Activated CD4-positive, alpha-beta T cell treated with anti-CD3 and anti-CD28 coated beads for 4 hours (primary cell): ENCODE measurements around the gene SYTL2.
"Not testable (repeated sequence)": the region's sequence is repeated elsewhere in the genome, so short reads cannot be mapped to it uniquely, and the experiment has no call there.

Experiments used
- DNase-seq, 2 donors: peaks; one replicate each; pipeline ENCODE4 v3.0.0-alpha.2; 2020

Gene SYTL2

GRCh38 chr11:85682330-85683305 lies 128.3 kb downstream of the SYTL2 start:
- peak; percentile 59 to 66 for DNase-seq

- no peak for DNase-seq
Observed at GRCh38 chr11:85680897-85681296, 130.0 kb downstream of the SYTL2 start.

GRCh38 chr11:85679576-85679975 lies 131.4 kb downstream of the SYTL2 start:
- no peak for DNase-seq

DNA sequence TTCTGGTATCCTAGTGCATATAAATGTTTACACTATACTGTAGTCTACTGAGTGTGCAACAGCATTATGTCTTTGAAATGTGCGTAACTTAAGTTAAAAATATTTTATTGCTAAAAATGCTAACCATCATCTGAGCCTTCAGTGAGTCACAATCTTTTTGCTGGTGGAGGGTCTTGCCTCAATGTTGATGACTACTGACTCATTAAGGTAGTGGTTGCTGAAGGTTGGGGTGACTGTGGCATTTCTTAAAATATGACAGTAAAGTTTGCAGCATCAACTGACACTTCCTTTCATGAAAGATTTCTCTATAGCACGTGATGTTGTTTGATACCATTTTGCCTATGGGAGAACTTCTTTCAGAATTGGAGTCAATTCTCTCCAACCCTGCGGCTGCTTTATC lies 137.5 kb downstream of the SYTL2 start:
- no peak for DNase-seq

DNA sequence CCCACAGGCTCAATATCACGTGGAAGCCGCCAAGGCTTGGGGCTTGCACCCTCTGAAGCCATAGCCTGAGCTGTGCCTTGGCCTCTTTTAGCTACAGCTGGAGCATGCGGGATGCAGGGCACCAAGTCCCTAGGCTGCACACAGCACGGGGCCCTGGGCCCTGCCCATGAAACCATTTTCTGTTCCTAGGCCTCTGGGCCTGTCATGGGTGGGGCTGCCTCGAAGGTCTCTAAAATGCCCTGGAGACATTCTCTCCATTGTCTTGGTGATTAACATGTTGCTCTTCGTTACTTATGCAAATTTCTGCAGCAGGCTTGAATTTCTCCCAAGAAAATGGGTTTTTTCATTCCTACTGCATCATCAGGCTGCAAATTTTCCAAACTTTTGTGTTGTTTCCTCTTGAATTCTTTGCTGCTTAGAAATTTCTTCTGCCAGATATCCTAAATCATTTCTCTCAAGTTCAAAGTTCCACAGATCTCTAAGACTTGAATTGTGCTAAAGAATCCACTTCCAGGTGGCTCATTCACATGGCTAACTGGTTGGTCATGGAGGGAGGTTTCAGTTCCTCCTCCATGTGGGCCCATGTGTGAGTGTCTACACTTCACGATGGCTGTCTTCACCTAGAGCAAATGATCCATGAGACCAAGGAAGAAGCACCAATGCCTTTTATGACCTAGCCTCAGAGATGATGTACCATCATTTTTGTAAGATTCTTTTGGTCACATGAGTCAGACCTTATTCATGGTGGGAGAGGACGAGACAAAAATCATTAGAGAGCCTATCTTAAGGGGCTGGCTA lies 138.6 kb downstream of the SYTL2 start:
- no peak for DNase-seq

GRCh38 chr11:85670949-85671663 lies 139.8 kb downstream of the SYTL2 start:
- not testable (repeated sequence) for DNase-seq

- no peak for DNase-seq
Observed at GRCh38 chr11:85668157-85668556, 142.8 kb downstream of the SYTL2 start.

- no peak for DNase-seq
Observed at GRCh38 chr11:85666687-85667086, 144.3 kb downstream of the SYTL2 start.

GRCh38 chr11:85665733-85666132 lies 145.2 kb downstream of the SYTL2 start:
- DNase-seq: no peak

- peak; percentile 89 to 94 for DNase-seq
Observed at GRCh38 chr11:85664615-85665481, 146.1 kb downstream of the SYTL2 start, which contains the start of gene CREBZF. TSS of gene CREBZF (minus strand) at chr11:85665129. CDS start at chr11:85664875, 254 bp downstream.

DNA sequence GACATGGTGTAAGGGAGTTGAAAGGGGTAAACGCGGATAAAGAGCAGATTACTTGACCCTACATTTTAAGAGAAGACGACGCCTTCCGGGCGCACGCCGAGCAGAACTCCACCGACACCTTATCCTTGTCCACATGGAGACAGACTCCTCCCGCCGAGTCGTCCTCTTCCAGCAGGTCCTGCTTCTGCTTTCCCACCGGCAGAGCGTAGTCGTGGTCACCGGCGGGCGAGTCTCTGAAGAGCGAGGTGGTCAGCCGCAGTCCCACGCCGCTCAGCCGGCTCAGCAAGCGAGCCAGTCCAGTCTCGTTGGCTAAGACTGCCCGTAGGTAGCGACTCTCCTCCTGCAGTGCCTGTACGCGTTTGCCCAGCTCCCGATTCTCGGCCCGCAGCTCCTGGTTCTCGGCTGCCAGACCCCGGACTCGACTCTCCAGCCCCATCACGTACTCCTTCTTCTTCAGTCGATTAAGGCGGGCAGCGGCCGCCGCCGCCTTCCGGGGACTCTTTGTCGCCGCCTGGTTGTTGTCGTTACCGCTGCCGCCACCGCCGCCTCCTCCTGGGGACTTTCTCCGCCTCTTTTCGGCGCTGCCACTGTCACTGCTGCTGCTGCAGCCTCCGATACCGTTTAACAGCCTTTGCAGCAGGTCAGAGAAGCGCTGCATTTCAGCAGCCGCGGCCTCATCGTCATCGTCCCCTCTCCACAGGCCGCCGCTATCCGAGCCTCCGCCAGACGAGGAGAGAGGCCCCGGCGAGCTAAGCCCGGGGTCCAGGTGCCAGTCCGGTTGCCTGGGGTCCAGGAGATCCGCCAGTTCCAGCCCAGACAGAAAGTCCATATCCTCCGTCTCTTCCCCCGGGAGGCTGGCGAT lies 147.0 kb downstream of the SYTL2 start:
- DNase-seq: peak; percentile 85 to 86

- peak in 1 of 2 donors; percentile 8 for DNase-seq
Observed at GRCh38 chr11:85663080-85663752, 147.7 kb downstream of the SYTL2 start.

GRCh38 chr11:85661972-85662664 lies 148.8 kb downstream of the SYTL2 start:
- no peak for DNase-seq

DNA sequence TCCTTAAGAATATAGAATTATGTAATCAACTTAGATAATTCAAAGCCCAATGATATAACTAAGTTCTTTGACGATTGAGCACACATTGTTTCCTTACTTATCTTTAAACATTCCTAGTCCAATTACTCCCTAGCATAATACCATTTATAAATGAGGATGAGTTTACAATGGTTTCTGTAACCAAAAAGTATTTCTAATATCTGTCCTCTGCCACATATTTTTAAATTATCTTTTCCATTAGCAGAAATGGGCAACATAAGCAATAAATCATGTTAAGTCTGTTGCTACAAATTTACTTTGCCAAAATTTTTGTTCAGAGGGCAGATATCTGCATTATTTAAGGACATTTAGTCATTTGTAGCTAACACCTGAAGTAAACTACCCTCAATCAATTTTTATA lies 152.8 kb downstream of the SYTL2 start:
- DNase-seq: no peak

DNA sequence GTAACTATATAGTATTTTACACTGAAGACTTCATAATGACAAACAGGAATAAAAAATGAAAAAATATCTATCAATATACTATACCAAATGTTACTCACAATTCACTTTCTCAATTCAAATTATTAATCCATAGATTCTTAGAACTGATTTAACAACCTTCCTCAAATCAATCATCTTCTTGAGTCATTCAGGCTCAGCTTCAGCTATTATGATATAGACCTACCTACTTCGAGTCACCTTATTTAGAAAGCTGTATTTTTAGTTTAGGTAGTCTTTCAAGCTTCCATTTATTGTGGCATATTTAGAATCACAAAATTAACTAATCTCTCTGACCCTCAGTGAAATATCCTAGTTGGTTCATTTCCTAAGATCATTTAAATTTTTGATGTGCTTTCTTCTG lies 154.2 kb downstream of the SYTL2 start:
- DNase-seq: no peak

DNA sequence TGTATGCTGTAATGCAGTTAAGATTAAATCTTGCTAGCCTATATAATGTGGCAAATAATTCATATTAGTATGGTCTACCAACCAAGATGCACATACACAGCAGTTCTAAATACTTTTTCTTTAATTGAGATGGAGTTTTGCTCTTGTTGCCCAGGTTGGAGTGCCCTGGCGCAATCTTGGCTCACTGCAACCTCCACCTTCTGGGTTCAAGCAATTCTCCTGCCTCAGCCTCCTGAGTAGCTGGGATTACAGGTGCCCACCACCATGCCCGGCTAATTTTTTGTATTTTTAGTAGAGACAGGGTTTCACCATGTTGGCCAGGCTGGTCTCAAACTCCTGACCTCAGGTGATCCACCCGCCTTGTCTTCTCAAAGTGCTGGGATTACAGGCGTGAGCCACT lies 156.6 kb downstream of the SYTL2 start:
- not testable (repeated sequence) for DNase-seq

DNA sequence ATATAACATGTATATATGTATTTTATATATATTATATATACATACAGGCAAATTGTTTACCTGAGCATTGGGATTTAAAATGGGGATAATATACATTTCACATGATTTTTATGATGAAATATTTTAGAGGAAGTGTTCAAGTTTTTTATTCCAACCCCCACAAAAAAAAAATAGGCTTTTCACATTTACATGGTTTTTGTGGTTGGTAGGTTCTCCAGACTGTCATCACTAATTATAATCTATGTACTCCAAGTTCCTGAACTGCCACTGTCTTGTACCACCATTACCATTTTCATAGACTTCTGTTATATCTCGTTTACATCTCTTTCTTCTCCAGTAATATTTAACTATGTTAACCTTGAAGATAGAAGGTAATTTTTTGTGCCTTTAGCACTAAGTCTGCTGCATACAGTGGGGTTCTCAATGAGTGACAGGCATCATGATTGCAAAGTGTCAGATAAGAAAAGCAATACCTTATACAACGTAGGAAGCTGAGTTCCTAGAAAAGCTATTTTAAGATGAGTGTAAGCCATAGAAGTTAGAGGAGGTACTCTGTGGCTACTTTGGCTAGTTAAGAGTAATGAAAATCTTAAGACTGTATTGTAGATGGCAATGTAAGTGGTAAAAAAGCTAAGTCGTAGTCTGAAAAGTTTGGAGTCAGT lies 158.0 kb downstream of the SYTL2 start:
- no peak for DNase-seq

- DNase-seq: no peak
Observed at GRCh38 chr11:85651118-85651517, 159.8 kb downstream of the SYTL2 start.
